B cell (primary cell): ENCODE measurements around the gene DYRK1A. TPM values are rescaled to one million over a fixed set of nuclear protein-coding genes. Genes with fewer than 3 reads are reported as not detected.
"Not testable (repeated sequence)": the region's sequence is repeated elsewhere in the genome, so short reads cannot be mapped to it uniquely, and the experiment has no call there.

Experiments
- ATAC-seq: fragments of 200-7000 bp; cut with Tn5 transposase; one replicate; pipeline ENCODE4 v1.10.0; 2021; ENCODE audit warnings: low read depth, mild to moderate bottlenecking, moderate number of reproducible peaks, moderate library complexity
- CTCF ChIA-PET: fragments of 350-600 bp; sonication (Branson Sonifier 250); formaldehyde crosslinking; loops from one replicate; lab custom pipeline; 2021; ENCODE audit warnings: antibody characterized with exemption, inconsistent platforms; lab: Charles Lee
- POLR2A ChIA-PET: fragments of 350-600 bp; sonication (Branson Sonifier 250); formaldehyde crosslinking; loops from one replicate; lab custom pipeline; 2021; ENCODE audit warnings: antibody characterized with exemption; lab: Charles Lee
- DNase-seq: peaks from one replicate; pipeline ENCODE4 v3.0.0; 2013
- H2AFZ ChIP-seq: 2 replicates; pipeline ENCODE4 v1.6.1; 2012; ENCODE audit warnings: mild to moderate bottlenecking, low read depth, low read length; ENCODE audit not compliant: insufficient read depth, poor library complexity, severe bottlenecking
- H3K27ac ChIP-seq, 2 donors: 1 replicate in 1 of 2; 2 replicates in 1 of 2; pipeline ENCODE4 v1.5.1; 2012 to 2013; ENCODE audit warnings: low read length in 2 of 2, mild to moderate bottlenecking in 2 of 2, moderate library complexity in 1 of 2
- H3K27me3 ChIP-seq, 4 experiments: fragments of 200-600 bp in 1 of 4; sonication (generic) in 1 of 4; replicated peaks in 1 of 4; 1 replicate in 2 of 4; 2 replicates in 2 of 4; pipeline versions ENCODE4 v1.6.1 to v1.7.0; 2013 to 2016; ENCODE audit warnings: low read length in 3 of 4, mild to moderate bottlenecking in 2 of 4, mixed read lengths in 1 of 4, moderate library complexity in 1 of 4; ENCODE audit not compliant: insufficient read depth in 4 of 4, control insufficient read depth in 3 of 4; ENCODE audit errors: control extremely low read depth in 1 of 4
- H3K36me3 ChIP-seq, 2 experiments: replicated peaks in 1 of 2; 1 replicate in 1 of 2; 2 replicates in 1 of 2; pipeline versions ENCODE4 v1.6.1 to v1.7.1; 2013; ENCODE audit warnings: low read length in 1 of 2; ENCODE audit not compliant: insufficient read depth in 2 of 2, control insufficient read depth in 1 of 2; ENCODE audit errors: control extremely low read depth in 1 of 2, extremely low read depth in 1 of 2
- H3K4me1 ChIP-seq, 2 donors: fragments of 200-600 bp in 1 of 2; sonication (generic) in 1 of 2; 1 replicate in 1 of 2; 2 replicates in 1 of 2; pipeline versions ENCODE4 v1.5.1 to v1.6.1; 2013 to 2017; ENCODE audit warnings: low read length in 2 of 2; ENCODE audit not compliant: control insufficient read depth in 2 of 2, insufficient read depth in 2 of 2
- H3K4me2 ChIP-seq: replicated peaks from 2 replicates; pipeline ENCODE3; 2012; ENCODE audit warnings: mild to moderate bottlenecking, low read depth, low read length; ENCODE audit not compliant: poor library complexity, severe bottlenecking
- H3K4me3 ChIP-seq, 5 experiments: fragments of 200-600 bp in 1 of 5; sonication (generic) in 1 of 5; 1 replicate in 3 of 5; 2 replicates in 2 of 5; pipeline versions ENCODE4 v1.5.1 to v1.7.0; 2011 to 2016; ENCODE audit warnings: low read length in 4 of 5, mild to moderate bottlenecking in 4 of 5, low read depth in 2 of 5, control low read depth in 1 of 5, moderate library complexity in 1 of 5; ENCODE audit not compliant: insufficient read depth in 1 of 5; ENCODE audit errors: control extremely low read depth in 1 of 5, extremely low read depth in 1 of 5
- H3K79me2 ChIP-seq: fragments of 200-600 bp; sonication (generic); one replicate; pipeline ENCODE4 v1.6.0; 2016; ENCODE audit warnings: low read length; ENCODE audit not compliant: control insufficient read depth, insufficient read depth
- H3K9ac ChIP-seq: fragments of 200-600 bp; sonication (generic); 2 replicates; pipeline ENCODE4 v1.6.1; 2017; ENCODE audit warnings: mild to moderate bottlenecking, low read length, moderate library complexity
- H3K9me3 ChIP-seq, 3 donors: one replicate each; pipeline versions ENCODE4 v1.6.1 to v1.7.1; 2013; ENCODE audit warnings: low read length in 2 of 3; ENCODE audit not compliant: control insufficient read depth in 2 of 3, insufficient read depth in 1 of 3; ENCODE audit errors: control extremely low read depth in 1 of 3
- H4K20me1 ChIP-seq: 2 replicates; pipeline ENCODE4 v1.6.0; 2012; ENCODE audit warnings: mild to moderate bottlenecking, low read length; ENCODE audit not compliant: insufficient read depth, control insufficient read depth, poor library complexity, severe bottlenecking
- H3K27ac Mint-ChIP-seq: one replicate; pipeline ENCODE4 v1.8.0; 2021; ENCODE audit warnings: mixed read lengths
- H3K27me3 Mint-ChIP-seq: one replicate; pipeline ENCODE4 v1.8.0; 2021; ENCODE audit warnings: mixed read lengths
- H3K4me1 Mint-ChIP-seq: one replicate; pipeline ENCODE4 v1.8.0; 2021; ENCODE audit warnings: mixed read lengths
- H3K4me3 Mint-ChIP-seq: one replicate; pipeline ENCODE4 v1.8.0; 2021; ENCODE audit warnings: mixed read lengths
- H3K9me3 Mint-ChIP-seq: one replicate; pipeline ENCODE4 v1.8.0; 2022; ENCODE audit warnings: mixed read lengths; ENCODE audit not compliant: insufficient read depth
- CTCF ChIP-seq: fragments of 200-600 bp; IDR thresholded peaks from one replicate; pipeline ENCODE4 v1.8.0; 2022; ENCODE audit warnings: antibody characterized with exemption, mild to moderate bottlenecking
- EZH2 ChIP-seq: IDR thresholded peaks from 2 replicates; pipeline ENCODE4 v1.6.1; 2012; ENCODE audit warnings: borderline replicate concordance, low read depth, mild to moderate bottlenecking, moderate library complexity, low read length; ENCODE audit not compliant: insufficient read depth, poor library complexity, severe bottlenecking
- WGBS: methylation state at CpG from one replicate; pipeline ENCODE4 v1.1.5; 2013; ENCODE audit warnings: missing lambda C conversion rate; ENCODE audit not compliant: insufficient coverage; 5-methylcytosine and 5-hydroxymethylcytosine counted together
- intact Hi-C: fragments of 100-400 bp; cut with micrococcal nuclease; formaldehyde crosslinking; loops from one replicate; pipeline ENCODE4 v1.10.0; 2022
- polyA plus RNA-seq: library from polyadenylated mRNA; depleted of rRNA; stranded (reverse); fragments of >200 nt; gene quantifications from 2 replicates; pipeline ENCODE4 v1.2.3, GENCODE V29; 2012
- total RNA-seq, 2 donors: library from RNA; stranded (reverse); fragments of 120-200 nt in 1 of 2; gene quantifications; 1 replicate in 1 of 2; 2 replicates in 1 of 2; pipeline versions ENCODE4 v1.2.3 to v1.2.4, GENCODE V29; 2013 to 2022

DYRK1A gene
- total and polyA plus RNA-seq, 2 donors (not counting 1 experiment from before 2014, with no cell fraction given) = 46.6 to 147 TPM

DNA sequence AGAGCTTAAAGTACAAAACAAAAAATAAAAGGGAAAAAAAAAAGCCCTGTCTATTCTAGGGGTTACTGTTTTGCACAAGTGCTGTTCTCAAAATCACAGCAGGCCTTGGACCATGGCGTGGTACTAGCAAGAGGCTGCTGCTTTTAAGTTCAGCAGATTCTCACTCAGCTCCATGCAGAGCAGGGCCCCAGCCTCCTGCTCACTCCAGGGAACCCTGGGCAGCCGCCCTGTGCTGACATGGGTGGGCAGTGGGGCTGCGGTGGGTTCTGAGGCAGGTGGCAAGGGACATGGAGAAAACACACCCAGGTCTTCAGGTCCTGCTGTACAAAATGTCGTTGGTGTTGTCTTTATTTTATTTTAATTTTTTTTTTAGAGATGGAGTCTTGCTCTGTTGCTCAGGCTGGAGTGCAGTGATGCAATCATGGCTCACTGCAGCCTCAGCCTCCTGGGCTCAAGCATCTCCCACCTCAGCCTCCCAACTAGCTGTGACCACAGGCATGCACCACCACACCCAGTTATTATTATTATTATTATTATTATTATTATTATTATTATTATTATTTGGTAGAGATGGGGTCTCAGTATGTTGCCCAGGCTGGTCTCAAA lies 170.9 kb downstream of the DYRK1A start:
- H3K27me3 ChIP-seq = peaks cover 0 to 35% (median 9%) of the 10 kb centered on the region in 4 experiments
- H3K4me1 Mint-ChIP-seq = no peaks in the 10 kb centered on the region
- no peak overlapping the region for H3K4me3 ChIP-seq
- intact Hi-C loops = no loop called here
- POLR2A ChIA-PET = interaction anchor here (1.0 kb wide), 1 partner anchor 26 kb away, joined by 3 read pairs; no protein-coding TSS in a partner anchor
- H3K4me3 Mint-ChIP-seq = no peak overlapping the region
- CTCF ChIA-PET = no interaction called here
- H3K27ac ChIP-seq = no peak overlapping the region
- 93% methylated on average over 3 of the region's 4 CpGs for WGBS
- no peak overlapping the region for H3K4me2 ChIP-seq
- H4K20me1 ChIP-seq = no peaks in the 10 kb centered on the region
- H3K9me3 Mint-ChIP-seq = peaks cover 10% of the 10 kb centered on the region
- no peak for TF ChIP-seq CTCF
- no peak for TF ChIP-seq EZH2
- no peaks in the 10 kb centered on the region for H3K4me1 ChIP-seq
- no peak overlapping the region for H2AFZ ChIP-seq
- H3K9ac ChIP-seq = no peak overlapping the region
- no peaks in the 10 kb centered on the region for H3K79me2 ChIP-seq
- ATAC-seq (no peak), DNase-seq (no peak)
- H3K27ac Mint-ChIP-seq = no peak overlapping the region
- peaks cover 56% of the 10 kb centered on the region for H3K27me3 Mint-ChIP-seq
- H3K36me3 ChIP-seq = no peaks in the 10 kb centered on the region
- H3K9me3 ChIP-seq = peaks cover 2 to 19% (median 5%) of the 10 kb centered on the region in 3 donors

DNA sequence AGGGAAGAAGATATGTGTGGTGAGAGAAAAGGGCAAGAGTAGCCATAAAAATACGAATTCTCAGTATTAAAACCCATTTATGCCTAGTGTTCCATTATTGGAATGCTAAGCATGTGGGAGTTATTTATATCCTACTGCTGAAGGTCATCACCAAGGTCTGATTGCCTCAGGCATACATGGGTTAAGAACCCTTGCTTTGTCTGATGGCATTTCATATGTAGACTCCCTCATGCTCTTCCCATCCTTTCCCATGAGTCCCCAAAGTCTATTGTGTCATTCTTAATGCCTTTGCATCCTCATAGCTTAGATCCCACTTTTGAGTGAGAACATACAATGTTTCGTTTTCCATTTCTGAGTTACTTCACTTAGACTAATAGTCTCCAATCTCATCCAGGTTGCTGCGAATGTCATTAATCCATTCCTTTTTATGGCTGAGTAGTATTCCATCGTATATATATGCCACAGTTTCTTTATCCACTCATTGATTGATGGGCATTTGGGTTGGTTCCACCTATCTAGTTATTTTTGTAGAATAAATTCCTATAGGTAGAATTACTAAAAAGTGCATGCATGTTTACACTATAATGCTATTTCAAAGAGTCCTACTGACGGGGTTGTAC lies 172.5 kb downstream of the DYRK1A start:
- WGBS = no CpG with 5 or more reads among the region's 5 CpGs
- Histone ChIP-seq H3K4me1 (no peaks in the 10 kb centered on the region), H3K27me3 (peaks cover 0 to 24% (median 4%) of the 10 kb centered on the region in 4 experiments), H2AFZ (no peak overlapping the region), H3K79me2 (no peaks in the 10 kb centered on the region), H3K27ac (no peak overlapping the region), H4K20me1 (no peaks in the 10 kb centered on the region), H3K9me3 (peaks cover 2 to 18% (median 10%) of the 10 kb centered on the region in 3 donors), H3K4me2 (no peak overlapping the region), H3K4me3 (no peak overlapping the region), H3K9ac (no peak overlapping the region), H3K36me3 (no peaks in the 10 kb centered on the region)
- DNase-seq = no peak
- no peak for ATAC-seq
- TF ChIP-seq EZH2 = no peak
- TF ChIP-seq CTCF = no peak
- Mint-ChIP-seq H3K4me1 (no peaks in the 10 kb centered on the region), H3K27me3 (peaks cover 50% of the 10 kb centered on the region), H3K27ac (no peak overlapping the region), H3K4me3 (no peak overlapping the region), H3K9me3 (peaks cover 17% of the 10 kb centered on the region)
- intact Hi-C loops = no loop called here
- ChIA-PET CTCF (no interaction called here), POLR2A (no interaction called here)

DNA sequence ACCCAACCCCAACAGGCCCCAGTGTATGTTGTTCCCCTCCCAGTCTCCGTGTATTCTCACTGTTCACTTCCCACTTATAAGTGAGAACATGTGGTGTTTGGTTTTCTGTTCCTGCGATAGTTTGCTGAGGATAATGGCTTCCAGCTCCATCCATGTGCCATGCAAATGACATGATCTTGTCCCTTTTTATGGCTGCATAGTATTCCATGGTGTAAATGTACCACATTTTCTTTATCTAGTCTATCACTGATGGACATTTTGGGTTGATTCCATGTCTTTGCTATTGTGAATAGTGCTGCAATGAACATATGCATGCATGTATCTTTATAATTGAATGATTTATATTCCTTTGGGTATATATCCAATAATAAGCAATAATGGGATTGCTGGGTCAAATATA lies 174.6 kb downstream of the DYRK1A start:
- DNase-seq, H3K27ac ChIP-seq, H2AFZ ChIP-seq, POLR2A ChIA-PET, H3K4me3 ChIP-seq, H3K36me3 ChIP-seq, H3K4me2 ChIP-seq, H3K4me1 ChIP-seq, intact Hi-C loops, H3K4me3 Mint-ChIP-seq, H4K20me1 ChIP-seq, H3K27ac Mint-ChIP-seq, H3K4me1 Mint-ChIP-seq, H3K9ac ChIP-seq, CTCF ChIA-PET, ATAC-seq, H3K79me2 ChIP-seq: not testable (repeated sequence)
- peaks cover 2 to 13% (median 10%) of the 10 kb centered on the region in 3 donors for H3K9me3 ChIP-seq
- no CpG with 5 or more reads among the region's 2 CpGs for WGBS
- Mint-ChIP-seq H3K9me3 (peaks cover 15% of the 10 kb centered on the region), H3K27me3 (peaks cover 37% of the 10 kb centered on the region)
- peaks cover 0 to 13% (median 1%) of the 10 kb centered on the region in 4 experiments for H3K27me3 ChIP-seq
